Neural progenitor cell (in vitro differentiated cells): ENCODE data around the gene GRHL1. TPM values are rescaled to one million over a fixed set of nuclear protein-coding genes. Genes with fewer than 3 reads are reported as not detected.
A peak's percentile ranks its signal among the peaks of the same experiment; 100 is the strongest.
"Not testable (repeated sequence)": the region's sequence is repeated elsewhere in the genome, so short reads cannot be mapped to it uniquely, and the experiment has no call there.

Source experiments
- DNase-seq: peaks from one replicate; pipeline ENCODE4 v3.0.0-alpha.2; 2016; ENCODE audit warnings: low spot score
- H2AFZ ChIP-seq: fragments of 200-600 bp; sonication (generic); replicated peaks from 2 replicates; pipeline ENCODE4 v1.6.1; 2016; ENCODE audit warnings: antibody characterized with exemption
- H3F3A ChIP-seq: fragments of 200-600 bp; sonication (generic); 2 replicates; pipeline ENCODE4 v1.6.1; 2016; ENCODE audit warnings: antibody characterized with exemption, low read depth
- H3K27ac ChIP-seq: fragments of 200-600 bp; sonication (generic); 2 replicates; pipeline ENCODE4 v1.5.1; 2016; ENCODE audit warnings: mild to moderate bottlenecking
- H3K27me3 ChIP-seq: fragments of 200-600 bp; sonication (generic); 2 replicates; pipeline ENCODE4 v1.6.1; 2016; ENCODE audit warnings: mild to moderate bottlenecking, moderate library complexity
- H3K36me3 ChIP-seq: fragments of 200-600 bp; sonication (generic); 2 replicates; pipeline ENCODE4 v1.5.1; 2016
- H3K4me1 ChIP-seq: fragments of 200-600 bp; sonication (generic); 2 replicates; pipeline ENCODE4 v1.6.1; 2016; ENCODE audit warnings: mixed run types
- H3K4me2 ChIP-seq: fragments of 200-600 bp; sonication (generic); 2 replicates; pipeline ENCODE4 v1.6.1; 2016
- H3K4me3 ChIP-seq: fragments of 200-600 bp; sonication (generic); 2 replicates; pipeline ENCODE4 v1.5.1; 2016
- H3K79me2 ChIP-seq: fragments of 200-600 bp; sonication (generic); 2 replicates; pipeline ENCODE4 v1.6.1; 2016; ENCODE audit warnings: low read depth
- H3K9ac ChIP-seq: fragments of 200-600 bp; sonication (generic); 2 replicates; pipeline ENCODE4 v1.6.1; 2016
- H3K9me3 ChIP-seq: fragments of 200-600 bp; sonication (generic); 2 replicates; pipeline ENCODE4 v1.5.1; 2016; ENCODE audit warnings: low read depth
- H4K20me1 ChIP-seq: fragments of 200-600 bp; sonication (generic); 2 replicates; pipeline ENCODE4 v1.6.1; 2016; ENCODE audit warnings: low read depth
- H3K27ac Mint-ChIP-seq: 3 replicates; pipeline ENCODE4 v1.8.0; 2021; ENCODE audit warnings: mixed read lengths
- H3K27me3 Mint-ChIP-seq: 2 replicates; pipeline ENCODE4 v1.8.0; 2022; ENCODE audit warnings: low read depth, mild to moderate bottlenecking, inconsistent platforms, moderate library complexity, mixed read lengths; ENCODE audit not compliant: insufficient read depth
- H3K36me3 Mint-ChIP-seq: 3 replicates; pipeline ENCODE4 v1.8.0; 2021; ENCODE audit warnings: mixed read lengths
- H3K4me1 Mint-ChIP-seq: 3 replicates; pipeline ENCODE4 v1.8.0; 2021; ENCODE audit warnings: mixed read lengths
- H3K4me3 Mint-ChIP-seq: 3 replicates; pipeline ENCODE4 v1.8.0; 2021; ENCODE audit warnings: mild to moderate bottlenecking, moderate library complexity, mixed read lengths
- H3K9me3 Mint-ChIP-seq: 3 replicates; pipeline ENCODE4 v1.8.0; 2020; ENCODE audit warnings: mixed read lengths
- EZH2 ChIP-seq: fragments of 200-600 bp; sonication (generic); IDR thresholded peaks from 2 replicates; pipeline ENCODE4 v1.6.1; 2017; ENCODE audit warnings: antibody characterized with exemption, mild to moderate bottlenecking, moderate library complexity
- EZH2phosphoT487 ChIP-seq: fragments of 200-600 bp; sonication (generic); IDR thresholded peaks from 2 replicates; pipeline ENCODE4 v1.6.1; 2017; ENCODE audit warnings: antibody characterized with exemption
- total RNA-seq: library from RNA; depleted of rRNA; stranded (reverse); fragments of >200 nt; gene quantifications from 2 replicates; pipeline ENCODE4 v1.2.3, GENCODE V29; 2015; ENCODE audit warnings: low replicate concordance
- TF ChIP-seq, protein P1 (sequence below): fragments of 200-600 bp; sonication (generic); IDR thresholded peaks from 2 replicates; pipeline ENCODE4 v1.5.1; 2017; ENCODE audit warnings: antibody characterized with exemption, mild to moderate bottlenecking

Gene GRHL1
- total RNA-seq, 1 donor from 2014 or later = 5.8 TPM

DNA sequence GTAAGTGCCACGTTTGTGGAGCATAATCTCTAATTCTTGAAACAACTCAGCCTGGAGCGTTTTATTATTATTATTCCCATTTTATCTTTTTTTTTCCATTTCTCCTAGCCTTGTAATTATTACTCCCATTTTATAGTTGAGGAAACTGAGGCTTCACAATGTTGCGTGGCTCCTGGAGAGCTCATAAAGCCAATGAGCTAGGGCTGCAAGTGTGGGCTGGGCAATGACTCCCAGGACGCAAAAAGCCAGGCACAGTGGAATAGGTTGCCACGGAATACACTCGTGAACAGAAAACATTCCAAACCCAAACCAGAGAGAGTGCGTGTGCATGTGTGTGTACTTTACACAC, 78.4 kb downstream of the GRHL1 start:
- Histone ChIP-seq H3K9ac (no peak overlapping the region), H2AFZ (no peak overlapping the region), H3K9me3 (no peaks in the 10 kb centered on the region), H4K20me1 (no peaks in the 10 kb centered on the region), H3K79me2 (no peaks in the 10 kb centered on the region), H3K27ac (no peak overlapping the region), H3F3A (no peaks in the 10 kb centered on the region), H3K27me3 (no peaks in the 10 kb centered on the region), H3K4me2 (peak overlapping the region; percentile 7), H3K4me3 (no peak overlapping the region), H3K4me1 (peaks cover 19% of the 10 kb centered on the region), H3K36me3 (no peaks in the 10 kb centered on the region)
- peaks cover 25% of the 10 kb centered on the region for H3K4me1 Mint-ChIP-seq
- no peaks in the 10 kb centered on the region for H3K9me3 Mint-ChIP-seq
- H3K27me3 Mint-ChIP-seq = peaks cover 5% of the 10 kb centered on the region
- TF ChIP-seq, protein P1, sequence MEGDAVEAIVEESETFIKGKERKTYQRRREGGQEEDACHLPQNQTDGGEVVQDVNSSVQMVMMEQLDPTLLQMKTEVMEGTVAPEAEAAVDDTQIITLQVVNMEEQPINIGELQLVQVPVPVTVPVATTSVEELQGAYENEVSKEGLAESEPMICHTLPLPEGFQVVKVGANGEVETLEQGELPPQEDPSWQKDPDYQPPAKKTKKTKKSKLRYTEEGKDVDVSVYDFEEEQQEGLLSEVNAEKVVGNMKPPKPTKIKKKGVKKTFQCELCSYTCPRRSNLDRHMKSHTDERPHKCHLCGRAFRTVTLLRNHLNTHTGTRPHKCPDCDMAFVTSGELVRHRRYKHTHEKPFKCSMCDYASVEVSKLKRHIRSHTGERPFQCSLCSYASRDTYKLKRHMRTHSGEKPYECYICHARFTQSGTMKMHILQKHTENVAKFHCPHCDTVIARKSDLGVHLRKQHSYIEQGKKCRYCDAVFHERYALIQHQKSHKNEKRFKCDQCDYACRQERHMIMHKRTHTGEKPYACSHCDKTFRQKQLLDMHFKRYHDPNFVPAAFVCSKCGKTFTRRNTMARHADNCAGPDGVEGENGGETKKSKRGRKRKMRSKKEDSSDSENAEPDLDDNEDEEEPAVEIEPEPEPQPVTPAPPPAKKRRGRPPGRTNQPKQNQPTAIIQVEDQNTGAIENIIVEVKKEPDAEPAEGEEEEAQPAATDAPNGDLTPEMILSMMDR = no peak
- TF ChIP-seq EZH2phosphoT487 (no peak), EZH2 (no peak)
- H3K27ac Mint-ChIP-seq = peak overlapping the region; percentile 82
- H3K36me3 Mint-ChIP-seq = no peaks in the 10 kb centered on the region
- DNase-seq = no peak
- H3K4me3 Mint-ChIP-seq = no peak overlapping the region

DNA sequence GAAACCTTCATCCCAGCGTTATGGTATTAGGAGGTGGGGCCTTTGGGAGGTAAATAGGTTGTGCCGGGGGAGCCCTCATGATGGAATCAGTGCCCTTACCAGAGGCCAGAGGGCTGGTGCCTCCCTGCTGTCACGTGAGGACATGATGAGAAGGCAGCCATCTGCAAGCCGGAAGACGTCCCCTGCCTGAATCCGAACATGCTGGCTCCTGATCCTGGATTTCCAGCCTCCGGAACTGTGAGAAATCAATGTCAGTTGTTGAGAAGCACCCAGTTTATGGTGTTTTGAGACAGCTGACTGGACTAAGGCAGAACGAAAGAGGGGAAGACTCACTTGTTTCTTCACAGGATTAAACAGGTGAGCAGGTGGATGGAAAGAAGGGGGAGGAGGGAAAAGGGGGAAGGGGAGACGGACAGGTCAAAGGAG, 78.8 kb downstream of the GRHL1 start:
- peak overlapping the region; percentile 82 for H3K27ac Mint-ChIP-seq
- Histone ChIP-seq H3K9me3 (no peaks in the 10 kb centered on the region), H3K4me2 (peak overlapping the region; percentile 7), H4K20me1 (no peaks in the 10 kb centered on the region), H3K79me2 (no peaks in the 10 kb centered on the region), H2AFZ (peak overlapping the region; percentile 65), H3K27ac (no peak overlapping the region), H3F3A (no peaks in the 10 kb centered on the region), H3K27me3 (no peaks in the 10 kb centered on the region), H3K4me3 (no peak overlapping the region), H3K36me3 (no peaks in the 10 kb centered on the region), H3K9ac (no peak overlapping the region), H3K4me1 (peaks cover 19% of the 10 kb centered on the region)
- H3K9me3 Mint-ChIP-seq = no peaks in the 10 kb centered on the region
- TF ChIP-seq EZH2 (no peak), EZH2phosphoT487 (no peak)
- TF ChIP-seq, protein P1 = no peak
- peaks cover 25% of the 10 kb centered on the region for H3K4me1 Mint-ChIP-seq
- peaks cover 5% of the 10 kb centered on the region for H3K27me3 Mint-ChIP-seq
- DNase-seq = no peak
- no peaks in the 10 kb centered on the region for H3K36me3 Mint-ChIP-seq
- H3K4me3 Mint-ChIP-seq = peak overlapping the region; percentile 27

- DNase-seq, H3K27me3 Mint-ChIP-seq, H3K27ac Mint-ChIP-seq, H3K36me3 Mint-ChIP-seq, H3K27ac ChIP-seq, H2AFZ ChIP-seq, H3K27me3 ChIP-seq, H3K36me3 ChIP-seq, H3K79me2 ChIP-seq, H3K9me3 Mint-ChIP-seq, H4K20me1 ChIP-seq, H3K9ac ChIP-seq, H3K4me2 ChIP-seq, H3K4me3 Mint-ChIP-seq, H3F3A ChIP-seq, H3K4me3 ChIP-seq, H3K9me3 ChIP-seq: not testable (repeated sequence)
- H3K4me1 Mint-ChIP-seq = peaks cover 27% of the 10 kb centered on the region
- peaks cover 19% of the 10 kb centered on the region for H3K4me1 ChIP-seq
Observed at GRCh38 chr2:10030798-10031197, 79.3 kb downstream of the GRHL1 start.

DNA sequence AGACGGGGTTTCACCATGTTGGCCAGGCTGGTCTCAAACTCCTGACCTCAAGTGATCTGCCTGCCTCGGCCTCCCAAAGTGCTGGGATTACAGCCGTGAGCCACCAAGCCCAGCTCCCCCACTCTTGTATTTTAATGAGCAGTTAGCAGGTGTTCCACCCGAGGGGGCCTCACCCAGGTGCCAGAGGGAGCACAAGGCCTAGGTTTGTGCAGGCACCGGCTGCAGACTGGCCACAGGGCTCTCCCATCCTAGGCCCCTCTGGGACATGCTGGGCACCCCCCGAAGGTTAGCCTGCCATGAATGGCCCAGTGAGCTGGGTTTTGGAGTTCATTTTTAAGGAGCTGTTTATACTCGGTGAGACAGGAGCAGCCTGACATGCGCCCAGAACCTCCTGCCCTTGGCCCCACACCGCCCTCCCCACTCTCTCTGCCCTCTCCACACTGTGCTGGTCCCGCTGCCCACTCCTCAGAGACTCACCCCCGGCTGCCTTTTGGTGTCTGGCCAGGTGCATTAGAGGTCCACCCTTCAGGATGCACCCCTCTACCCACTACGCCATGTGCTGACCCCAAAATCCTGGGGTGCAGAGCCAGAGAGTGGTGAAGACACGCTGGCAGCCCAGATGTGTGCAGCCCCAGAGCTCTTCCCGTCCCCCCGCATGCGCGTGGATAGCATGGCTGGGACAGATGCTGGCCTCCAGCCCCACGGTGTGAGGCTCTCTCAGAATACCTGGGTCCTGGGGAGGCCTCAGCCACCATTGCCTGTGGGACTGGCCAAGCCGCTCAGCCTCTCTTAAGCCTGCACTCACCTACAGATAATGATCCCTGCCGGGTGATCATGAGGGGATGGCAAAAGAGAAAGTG, 80.6 kb downstream of the GRHL1 start:
- H3K36me3 ChIP-seq = no peaks in the 10 kb centered on the region
- TF ChIP-seq EZH2phosphoT487 = no peak
- TF ChIP-seq, protein P1 = no peak
- no peak for TF ChIP-seq EZH2
- Mint-ChIP-seq H3K4me3 (no peak overlapping the region), H3K36me3 (no peaks in the 10 kb centered on the region), H3K4me1 (peaks cover 27% of the 10 kb centered on the region), H3K9me3 (no peaks in the 10 kb centered on the region), H3K27ac (peak overlapping the region; percentile 63), H3K27me3 (peaks cover 5% of the 10 kb centered on the region)
- H3K79me2 ChIP-seq = no peaks in the 10 kb centered on the region
- H3K4me1 ChIP-seq = peaks cover 19% of the 10 kb centered on the region
- H3K9me3 ChIP-seq = no peaks in the 10 kb centered on the region
- H3K27me3 ChIP-seq = no peaks in the 10 kb centered on the region
- no peak overlapping the region for H3K9ac ChIP-seq
- no peaks in the 10 kb centered on the region for H3F3A ChIP-seq
- no peak overlapping the region for H3K4me3 ChIP-seq
- no peak overlapping the region for H3K27ac ChIP-seq
- no peaks in the 10 kb centered on the region for H4K20me1 ChIP-seq
- no peak for DNase-seq
- no peak overlapping the region for H3K4me2 ChIP-seq
- no peak overlapping the region for H2AFZ ChIP-seq
